Lower leg skin (tissue), 4 donors: ENCODE results near the gene ANOS1. TPM values are rescaled to one million over a fixed set of nuclear protein-coding genes. Genes with fewer than 3 reads are reported as not detected.

ENCODE experiments used
- DNase-seq, 2 donors: peaks; one replicate each; pipeline ENCODE4 v3.0.0-alpha.2; 2019; ENCODE audit warnings: low spot score in 2 of 2
- H3K4me3 ChIP-seq: fragments of 200-600 bp; sonication (generic); 2 replicates; pipeline ENCODE4 v1.5.1; 2017; ENCODE audit warnings: mild to moderate bottlenecking, low read depth; ENCODE audit not compliant: poor library complexity, severe bottlenecking
- POLR2A ChIP-seq, 2 donors: fragments of 450-650 bp; IDR thresholded peaks; one replicate each; pipeline ENCODE4 v1.6.1; 2016 to 2017; ENCODE audit warnings: antibody characterized with exemption in 2 of 2, mild to moderate bottlenecking in 1 of 2, moderate library complexity in 1 of 2
- WGBS, 2 donors: methylation state at CpG; one replicate each; pipeline ENCODE4 v1.1.5; 2018; 5-methylcytosine and 5-hydroxymethylcytosine counted together
- intact Hi-C: fragments of 100-400 bp; cut with DNase I; formaldehyde crosslinking; loops from one replicate; pipeline ENCODE4 v1.15.0; 2023; ENCODE audit warnings: low total_unique reads
- total RNA-seq, 4 donors: library from RNA; depleted of rRNA; stranded (reverse); fragments of >200 nt; gene quantifications; one replicate each; pipeline ENCODE4 v1.1.0, GENCODE V29; 2016
- TF ChIP-seq, protein P1 (sequence below), 3 donors: fragments of 450-650 bp; IDR thresholded peaks; one replicate each; pipeline ENCODE4 v1.5.1; 2016; ENCODE audit warnings: antibody characterized with exemption in 3 of 3, mild to moderate bottlenecking in 3 of 3, moderate library complexity in 2 of 3

Gene ANOS1
- total RNA-seq, 4 donors from 2014 or later: 2.7 to 7.5 (median 5.4) TPM

DNA sequence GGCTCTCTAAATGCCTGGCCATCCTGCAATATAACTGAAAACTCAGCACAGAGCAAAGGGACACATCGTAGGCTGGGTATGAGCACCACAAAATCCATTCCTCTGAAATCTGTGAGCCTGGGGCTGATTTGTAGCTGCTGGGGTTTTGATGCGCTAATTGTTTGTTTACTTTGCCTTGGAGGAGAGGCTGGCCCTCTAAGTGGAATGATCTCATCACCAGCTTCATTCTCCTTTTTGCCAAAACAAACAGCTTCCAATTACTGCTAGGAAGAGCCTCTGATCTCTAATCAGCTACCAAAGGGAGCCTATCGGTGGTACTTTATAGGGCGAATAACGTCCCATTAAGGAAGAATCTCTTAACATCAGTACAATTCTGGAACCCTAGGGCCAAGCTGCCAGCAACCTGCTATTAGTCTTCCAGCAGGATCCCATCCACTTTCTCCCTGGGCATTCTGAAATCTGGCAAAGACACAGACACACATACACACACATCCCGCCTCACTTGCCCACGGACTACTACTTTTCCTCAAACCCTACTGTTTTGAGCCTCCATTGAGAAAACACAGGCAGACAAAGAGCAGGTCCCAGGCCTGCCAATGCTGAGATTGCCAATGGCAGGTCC lies 5.8 kb downstream of the ANOS1 start:
- H3K4me3 ChIP-seq: no peak overlapping the region
- DNase-seq: no peak
- TF ChIP-seq, protein P1, sequence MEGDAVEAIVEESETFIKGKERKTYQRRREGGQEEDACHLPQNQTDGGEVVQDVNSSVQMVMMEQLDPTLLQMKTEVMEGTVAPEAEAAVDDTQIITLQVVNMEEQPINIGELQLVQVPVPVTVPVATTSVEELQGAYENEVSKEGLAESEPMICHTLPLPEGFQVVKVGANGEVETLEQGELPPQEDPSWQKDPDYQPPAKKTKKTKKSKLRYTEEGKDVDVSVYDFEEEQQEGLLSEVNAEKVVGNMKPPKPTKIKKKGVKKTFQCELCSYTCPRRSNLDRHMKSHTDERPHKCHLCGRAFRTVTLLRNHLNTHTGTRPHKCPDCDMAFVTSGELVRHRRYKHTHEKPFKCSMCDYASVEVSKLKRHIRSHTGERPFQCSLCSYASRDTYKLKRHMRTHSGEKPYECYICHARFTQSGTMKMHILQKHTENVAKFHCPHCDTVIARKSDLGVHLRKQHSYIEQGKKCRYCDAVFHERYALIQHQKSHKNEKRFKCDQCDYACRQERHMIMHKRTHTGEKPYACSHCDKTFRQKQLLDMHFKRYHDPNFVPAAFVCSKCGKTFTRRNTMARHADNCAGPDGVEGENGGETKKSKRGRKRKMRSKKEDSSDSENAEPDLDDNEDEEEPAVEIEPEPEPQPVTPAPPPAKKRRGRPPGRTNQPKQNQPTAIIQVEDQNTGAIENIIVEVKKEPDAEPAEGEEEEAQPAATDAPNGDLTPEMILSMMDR (IDR thresholded peaks at IDR 0.05): no peak
- intact Hi-C loops: no loop called here
- 30 to 37% methylated on average over 7 of the region's 7 CpGs for WGBS, 2 donors

- DNase-seq: no peak
- 59 to 73% methylated on average over 7 of the region's 7 CpGs for WGBS, 2 donors
- intact Hi-C loops: no loop called here
- no peak for TF ChIP-seq POLR2A (IDR thresholded peaks at IDR 0.05)
- TF ChIP-seq, protein P1 (IDR thresholded peaks at IDR 0.05): no peak
- H3K4me3 ChIP-seq: no peak overlapping the region
These were observed 7.6 kb downstream of the ANOS1 start for GRCh38 chrX:8724300-8724699.

DNA sequence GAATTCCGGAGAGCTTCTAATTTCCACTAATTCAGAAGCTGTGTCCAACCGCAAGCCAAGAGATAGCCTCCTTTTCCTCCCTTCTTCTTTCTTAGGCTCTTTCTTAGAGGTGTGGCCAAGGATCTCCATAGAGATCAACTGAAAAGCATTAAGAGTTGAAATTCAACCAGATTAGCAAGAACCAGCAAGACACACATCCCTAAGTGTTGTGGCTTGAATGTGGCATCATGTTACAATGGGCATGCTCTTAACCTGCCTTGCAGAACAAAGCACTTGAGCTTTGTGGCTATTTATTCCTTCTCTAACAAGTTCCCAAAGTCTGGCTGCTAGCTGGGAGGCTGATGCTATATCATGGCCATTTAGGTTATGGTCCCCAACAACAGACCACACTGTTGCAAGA lies 10.4 kb downstream of the ANOS1 start:
- intact Hi-C loops: no loop called here
- 81 to 85% methylated on average over 2 of the region's 2 CpGs for WGBS, 2 donors
- TF ChIP-seq, protein P1 (IDR thresholded peaks at IDR 0.05): no peak
- TF ChIP-seq POLR2A (IDR thresholded peaks at IDR 0.05): no peak

DNA sequence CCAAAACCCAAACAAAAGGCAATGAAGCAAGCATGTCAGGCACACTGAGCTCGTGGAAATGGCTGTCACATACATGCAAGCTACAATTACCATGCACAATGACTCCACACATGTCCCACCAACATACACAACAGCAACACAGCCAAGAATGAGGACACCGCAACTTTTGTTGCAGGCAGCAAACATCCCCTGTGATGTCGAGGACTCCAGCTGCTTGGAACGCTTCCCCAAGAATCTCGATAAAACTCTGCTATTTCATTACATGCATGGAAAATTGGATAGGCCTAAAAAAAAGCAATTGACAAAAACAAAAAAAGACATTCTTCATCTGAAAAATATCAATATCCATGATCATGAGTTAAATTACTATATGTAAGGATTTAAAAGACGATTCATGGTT lies 11.8 kb downstream of the ANOS1 start:
- no peak overlapping the region for H3K4me3 ChIP-seq
- intact Hi-C loops: no loop called here
- TF ChIP-seq POLR2A (IDR thresholded peaks at IDR 0.05): no peak
- TF ChIP-seq, protein P1 (IDR thresholded peaks at IDR 0.05): no peak
- 86 to 87% methylated on average over 6 of the region's 6 CpGs for WGBS, 2 donors
- no peak for DNase-seq

More for the DNA sequence above, 10.4 kb downstream of the ANOS1 start:
- H3K4me3 ChIP-seq: no peak overlapping the region
- DNase-seq: no peak

DNA sequence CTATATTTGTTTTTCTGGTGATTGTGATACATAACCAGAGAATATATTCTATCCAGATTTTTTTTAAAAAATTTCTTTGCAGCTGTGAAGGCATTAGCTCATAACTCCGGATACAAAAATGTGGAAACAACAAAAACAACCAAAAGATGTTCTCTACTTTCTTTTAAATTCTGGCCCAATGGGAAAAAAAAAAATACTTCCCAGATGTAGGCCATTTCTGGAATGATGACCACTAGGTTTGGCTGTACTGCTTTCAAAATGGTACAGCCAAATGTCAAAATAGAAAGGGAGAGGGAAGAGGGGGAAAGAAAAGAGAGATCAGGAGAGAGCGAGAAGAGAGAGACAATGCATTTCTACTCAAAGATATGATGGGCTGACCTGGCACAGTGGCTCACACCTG lies 14.6 kb downstream of the ANOS1 start:
- TF ChIP-seq POLR2A (IDR thresholded peaks at IDR 0.05): no peak
- TF ChIP-seq, protein P1 (IDR thresholded peaks at IDR 0.05): no peak
- H3K4me3 ChIP-seq: no peak overlapping the region
- WGBS, 2 donors: 77 to 86% methylated on average over 2 of the region's 2 CpGs
- DNase-seq: no peak
- intact Hi-C loops: no loop called here

- TF ChIP-seq POLR2A (IDR thresholded peaks at IDR 0.05): no peak
- TF ChIP-seq, protein P1 (IDR thresholded peaks at IDR 0.05): no peak
- no peak overlapping the region for H3K4me3 ChIP-seq
- no peak for DNase-seq
- 57 to 62% methylated on average over 3 of the region's 3 CpGs for WGBS, 2 donors
- intact Hi-C loops: no loop called here
These were observed 17.8 kb downstream of the ANOS1 start for GRCh38 chrX:8714164-8714563.
